Suprapubic skin (tissue), 4 donors: ENCODE results near the gene CD4. TPM values are rescaled to one million over a fixed set of nuclear protein-coding genes. Genes with fewer than 3 reads are reported as not detected.

Experiments
- total RNA-seq, 4 donors: library from RNA; depleted of rRNA; stranded (reverse); fragments of >200 nt; gene quantifications; one replicate each; pipeline ENCODE4 v1.1.0, GENCODE V29; 2016

Gene CD4
- total RNA-seq, 4 donors from 2014 or later, result 2.5 to 5.4 (median 3.9) TPM

Other genes starting within 250 kb of the CD4 start
- 1 to 10 TPM; 1.9 to 5.8 (median 4.3) TPM for gene IFFO1, start 233.5 kb upstream of the CD4 start, total RNA-seq
- gene NOP2, start 221.2 kb upstream of the CD4 start, total RNA-seq, result 10 to 100 TPM; 34.6 to 62.2 (median 42.3) TPM
- gene CHD4, start 182.1 kb upstream of the CD4 start, total RNA-seq, result 100 to 1,000 TPM; 191 to 258 (median 206) TPM
- 10 to 100 TPM in 1 of 4 donors, 1 to 10 TPM in 3; 5.8 to 15.0 (median 8.8) TPM for gene LPAR5, start 153.6 kb upstream of the CD4 start, total RNA-seq
- 1 to 10 TPM in 3 of 4 donors, under 1 TPM in 1; 0.86 to 9.3 (median 1.6) TPM for gene ACRBP, start 142.1 kb upstream of the CD4 start, total RNA-seq
- 10 to 100 TPM; 53.2 to 85.0 (median 70.6) TPM for gene ING4, start 126.4 kb upstream of the CD4 start, total RNA-seq
- gene ZNF384, start 100.2 kb upstream of the CD4 start, total RNA-seq, result 10 to 100 TPM; 34.5 to 72.0 (median 42.2) TPM
- not detected for gene PIANP, start 88.7 kb upstream of the CD4 start, total RNA-seq
- gene COPS7A, start 65.5 kb upstream of the CD4 start, total RNA-seq, result 10 to 100 TPM; 50.2 to 70.7 (median 66.6) TPM
- gene MLF2, start 36.4 kb upstream of the CD4 start, total RNA-seq, result 100 to 1,000 TPM; 147 to 195 (median 180) TPM
- 100 to 1,000 TPM in 2 of 4 donors, 10 to 100 TPM in 2; 91.2 to 128 (median 99.8) TPM for gene PTMS, start 23.2 kb upstream of the CD4 start, total RNA-seq
- gene LAG3, start 17.0 kb upstream of the CD4 start, total RNA-seq, result 1 to 10 TPM in 1 of 4 donors, under 1 TPM in 1, not detected in 2; 0.60 to 1.4 TPM
- 1 to 10 TPM in 2 of 4 donors, under 1 TPM in 2; 0.47 to 2.1 (median 1.0) TPM for gene GPR162, start 32.3 kb downstream of the CD4 start, total RNA-seq
- gene P3H3, start 38.9 kb downstream of the CD4 start, total RNA-seq, result 10 to 100 TPM in 3 of 4 donors, 1 to 10 TPM in 1; 5.0 to 30.5 (median 14.3) TPM
- gene GNB3, start 51.4 kb downstream of the CD4 start, total RNA-seq, result 1 to 10 TPM in 2 of 4 donors, under 1 TPM in 1, not detected in 1; 0.72 to 1.5 (median 1.4) TPM
- gene CDCA3, start 61.8 kb downstream of the CD4 start, total RNA-seq, result 1 to 10 TPM; 4.8 to 8.9 (median 5.9) TPM
- gene USP5, start 62.6 kb downstream of the CD4 start, total RNA-seq, result 10 to 100 TPM; 54.7 to 71.8 (median 68.9) TPM
- 100 to 1,000 TPM; 185 to 498 (median 405) TPM for gene TPI1, start 78.0 kb downstream of the CD4 start, total RNA-seq
- 10 to 100 TPM in 1 of 4 donors, 1 to 10 TPM in 3; 3.0 to 16.5 (median 7.5) TPM for gene SPSB2, start 83.8 kb downstream of the CD4 start, total RNA-seq
- gene LRRC23, start 115.3 kb downstream of the CD4 start, total RNA-seq, result 10 to 100 TPM in 2 of 4 donors, 1 to 10 TPM in 2; 4.3 to 15.8 (median 8.5) TPM
- 10 to 100 TPM in 1 of 4 donors, 1 to 10 TPM in 3; 1.3 to 15.4 (median 6.9) TPM for gene ENO2, start 125.1 kb downstream of the CD4 start, total RNA-seq
- 100 to 1,000 TPM in 1 of 4 donors, 10 to 100 TPM in 3; 58.4 to 137 (median 67.7) TPM for gene ATN1, start 138.4 kb downstream of the CD4 start, total RNA-seq
- not detected for gene RNU7-1, start 154.3 kb downstream of the CD4 start, total RNA-seq
- 100 to 1,000 TPM; 251 to 495 (median 436) TPM for gene C12orf57, start 154.5 kb downstream of the CD4 start, total RNA-seq
- gene PTPN6, start 161.8 kb downstream of the CD4 start, total RNA-seq, result 10 to 100 TPM; 18.5 to 59.1 (median 39.4) TPM
- 100 to 1,000 TPM; 161 to 232 (median 207) TPM for gene PHB2, start 181.1 kb downstream of the CD4 start, total RNA-seq
- 10 to 100 TPM; 12.3 to 27.0 (median 22.1) TPM for gene EMG1, start 181.4 kb downstream of the CD4 start, total RNA-seq
- gene LPCAT3, start 228.9 kb downstream of the CD4 start, total RNA-seq, result 10 to 100 TPM; 51.3 to 79.3 (median 56.8) TPM